ENCODE results near the gene TNFRSF14. TPM values are rescaled to one million over a fixed set of nuclear protein-coding genes. Genes with fewer than 3 reads are reported as not detected.

TNFRSF14 gene
- total RNA-seq, 4 donors from 2014 or later = 34.4 to 94.6 (median 61.0) TPM

DNA sequence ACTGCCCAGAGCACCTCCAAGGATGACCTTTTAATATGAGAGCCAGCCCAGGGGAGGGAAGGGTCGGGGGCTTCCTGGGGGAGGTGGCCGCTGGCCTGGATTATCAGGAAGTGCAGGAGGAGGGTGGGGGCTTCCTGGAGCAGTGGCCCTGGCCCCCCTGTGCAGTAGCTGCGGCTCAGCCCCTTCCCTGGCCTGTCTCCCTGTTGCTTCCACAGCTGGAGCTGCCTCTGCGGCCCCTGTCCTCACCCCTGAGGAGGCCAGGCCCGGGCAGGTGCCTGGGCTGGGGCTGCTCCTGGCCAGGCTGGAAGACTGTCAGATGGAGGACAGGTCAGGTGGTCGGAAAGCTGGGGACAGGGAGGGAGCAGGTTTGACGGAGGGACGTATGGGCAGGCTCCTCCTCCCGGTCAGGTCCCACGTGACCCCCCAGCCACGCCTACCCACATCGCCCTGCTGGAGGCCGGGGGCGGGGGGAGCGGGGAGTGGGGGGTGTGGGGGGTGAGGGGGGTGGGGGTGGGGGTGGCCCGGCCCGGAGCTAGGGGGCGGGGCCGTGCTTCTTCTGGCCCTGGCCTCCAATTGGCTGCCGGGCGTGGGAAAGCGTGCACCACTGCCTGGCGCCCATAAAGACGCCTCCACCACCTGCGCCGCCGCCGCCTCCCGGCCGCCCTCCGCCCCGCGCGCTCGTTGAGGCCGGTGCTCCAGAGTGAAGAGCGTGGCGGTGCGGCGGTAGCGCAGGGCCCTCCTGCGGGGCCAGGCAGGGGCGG lies 10.2 kb upstream of the TNFRSF14 start:
- no peak for TF ChIP-seq CTCF (IDR thresholded peaks at IDR 0.05; ENCODE audit: low read depth)

GRCh38 chr1:2546515-2547209 lies 9.5 kb upstream of the TNFRSF14 start:
- no peak for TF ChIP-seq CTCF (IDR thresholded peaks at IDR 0.05; ENCODE audit: low read depth)

DNA sequence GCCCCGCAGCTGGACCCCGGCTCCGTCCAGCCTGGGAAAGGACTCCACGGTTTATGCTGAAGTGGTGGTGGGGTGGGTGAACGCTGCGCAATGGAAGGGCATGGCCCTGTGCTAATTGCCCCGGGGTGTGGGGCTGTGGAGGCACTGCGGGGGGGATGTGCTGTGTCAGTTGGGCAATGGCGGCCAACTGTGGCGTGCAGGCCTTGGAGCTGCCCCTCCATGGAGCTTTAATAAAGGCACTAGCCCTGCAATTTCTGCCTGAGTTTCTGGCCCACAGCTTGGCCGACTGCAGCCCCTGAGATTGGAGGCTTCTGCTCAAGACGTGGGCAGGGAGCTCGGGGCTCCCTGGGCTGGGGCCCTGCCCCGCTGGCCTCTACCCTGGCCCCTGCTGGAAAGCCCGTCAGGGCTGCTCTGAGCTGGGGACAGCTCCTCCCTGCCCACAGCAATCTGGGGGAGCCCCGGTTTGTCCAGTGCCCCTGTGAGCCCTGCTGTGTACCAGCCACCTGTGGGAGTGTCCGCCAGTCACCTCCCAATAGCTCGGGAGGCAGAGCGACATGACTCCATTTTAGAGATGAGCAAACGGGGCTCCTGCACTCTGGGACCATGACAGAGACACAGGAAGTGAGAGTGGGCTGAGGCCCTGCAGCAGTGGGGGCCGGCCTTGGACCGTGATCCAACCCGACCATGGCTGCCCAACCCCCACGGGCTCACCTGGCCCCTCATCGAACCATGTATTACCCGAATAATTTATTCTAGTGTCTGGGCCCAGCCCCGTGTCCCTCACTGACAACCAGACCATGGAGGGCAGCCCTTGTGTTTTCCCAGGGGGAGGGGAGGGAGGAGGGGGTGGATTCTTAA lies 8.7 kb upstream of the TNFRSF14 start:
- no peak for TF ChIP-seq CTCF (IDR thresholded peaks at IDR 0.05; ENCODE audit: low read depth)

DNA sequence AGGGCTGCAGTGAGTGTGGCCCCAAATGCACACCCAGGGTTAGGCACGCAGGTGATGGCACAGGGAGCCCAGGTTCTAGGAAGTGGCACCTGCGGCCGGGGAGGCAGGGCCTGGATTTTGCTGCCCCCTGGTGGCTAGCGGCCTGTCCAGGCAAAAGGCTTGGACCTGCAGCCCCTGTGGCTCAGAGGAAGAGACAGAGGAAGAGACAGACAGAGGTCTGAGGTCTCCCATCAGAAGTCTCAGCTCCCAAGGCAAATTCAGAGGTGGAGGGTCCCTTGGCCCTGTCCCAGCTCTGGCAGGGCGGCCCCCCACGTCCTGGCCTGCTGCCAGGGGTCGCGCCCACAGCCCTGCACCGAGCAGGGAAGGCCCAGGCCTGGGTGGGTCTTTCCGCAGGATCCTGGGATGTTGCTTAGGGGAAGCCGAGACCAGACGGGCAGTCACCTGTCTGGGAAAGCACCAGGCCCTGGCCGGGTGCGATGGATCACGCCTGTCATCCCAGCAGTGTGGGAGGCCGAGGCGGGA lies 8.0 kb upstream of the TNFRSF14 start:
- no peak for TF ChIP-seq CTCF (IDR thresholded peaks at IDR 0.05; ENCODE audit: low read depth)

DNA sequence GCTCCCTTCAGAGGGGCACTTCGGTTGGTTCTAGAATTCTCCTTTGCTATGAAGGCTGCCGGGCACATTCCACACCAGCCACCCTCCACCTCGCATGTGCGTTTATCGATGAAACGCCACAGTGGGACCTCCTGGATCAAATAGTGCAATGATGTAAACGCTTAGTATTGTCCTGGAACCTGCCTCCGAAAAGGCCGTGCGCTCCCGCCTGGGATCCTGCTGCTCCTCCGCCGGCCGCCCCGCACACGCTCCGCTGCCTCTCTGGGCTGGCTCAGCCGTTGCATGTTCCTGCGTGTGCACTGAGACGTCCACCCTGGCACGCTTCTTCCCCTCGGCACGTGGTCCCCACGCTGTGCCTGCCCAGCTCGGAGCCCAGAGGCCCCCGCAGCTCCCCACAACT lies 4.0 kb upstream of the TNFRSF14 start:
- no peak for TF ChIP-seq CTCF (IDR thresholded peaks at IDR 0.05; ENCODE audit: low read depth)

DNA sequence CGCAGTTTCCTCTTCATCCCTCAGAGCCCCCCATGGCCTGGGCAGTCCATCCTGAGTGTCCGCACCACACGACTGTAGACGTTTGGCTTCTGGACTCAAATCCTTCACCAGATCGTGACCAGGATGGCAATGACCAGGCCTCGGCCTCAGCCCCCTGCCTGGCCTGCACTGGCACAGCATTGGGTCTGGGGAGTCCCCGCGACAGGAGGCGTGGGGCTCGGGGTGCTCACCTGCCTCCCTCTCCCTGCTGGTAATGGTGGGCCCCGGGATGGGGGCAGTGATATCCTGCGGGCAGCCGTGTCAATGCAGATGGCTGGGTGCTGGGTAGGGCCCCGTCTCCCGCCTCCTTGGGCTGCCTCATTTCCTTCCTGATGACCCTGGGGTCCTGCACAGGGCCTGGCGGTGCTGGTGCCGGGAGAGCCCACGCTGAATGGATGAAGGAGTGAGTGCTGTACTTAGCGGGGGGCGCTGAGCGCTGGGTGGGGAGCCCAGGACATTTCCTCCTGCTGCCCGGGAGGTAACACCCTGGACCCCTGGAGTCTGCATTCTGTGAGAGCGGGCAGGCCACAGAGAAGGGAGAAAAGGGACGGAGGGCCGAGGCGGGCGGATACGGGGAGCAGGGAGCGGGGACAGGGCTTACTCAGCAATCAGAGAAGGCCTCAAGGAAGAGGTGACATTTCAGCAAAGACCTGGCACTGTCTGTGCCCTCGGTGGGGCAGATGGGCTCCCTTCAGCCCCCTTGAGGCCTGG lies 2.1 kb upstream of the TNFRSF14 start:
- TF ChIP-seq CTCF (IDR thresholded peaks at IDR 0.05; ENCODE audit: low read depth) = no peak

Data from subcutaneous adipose tissue (tissue), 4 donors.